ENCODE data around the gene PPM1H.
A peak's percentile ranks its signal among the peaks of the same experiment; 100 is the strongest.
"Not testable (repeated sequence)": the region's sequence is repeated elsewhere in the genome, so short reads cannot be mapped to it uniquely, and the experiment has no call there.

Gene PPM1H

DNA sequence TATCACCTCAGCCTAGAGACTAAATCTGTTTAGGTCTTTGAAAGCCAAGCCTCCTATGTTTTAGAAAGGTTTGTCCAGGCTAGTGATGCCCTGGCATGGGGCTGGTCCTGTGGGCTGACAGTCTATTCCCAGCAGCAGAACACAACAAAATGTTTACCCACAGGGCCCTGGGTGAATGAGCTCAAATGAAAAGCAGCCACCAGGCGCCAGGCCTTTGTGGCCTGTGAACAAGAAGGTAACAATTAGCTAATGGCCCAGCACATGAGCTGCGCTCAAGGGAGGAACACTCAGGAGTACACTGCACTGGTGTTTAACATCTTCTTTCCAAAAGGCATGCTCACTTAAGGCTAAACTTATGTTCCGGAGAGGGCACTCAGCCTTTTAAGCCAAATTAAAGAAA is 266.2 kb downstream of the PPM1H start:
- no peak for DNase-seq

GRCh38 chr12:62664951-62665350 is 270.0 kb downstream of the PPM1H start:
- not testable (repeated sequence) for DNase-seq

DNA sequence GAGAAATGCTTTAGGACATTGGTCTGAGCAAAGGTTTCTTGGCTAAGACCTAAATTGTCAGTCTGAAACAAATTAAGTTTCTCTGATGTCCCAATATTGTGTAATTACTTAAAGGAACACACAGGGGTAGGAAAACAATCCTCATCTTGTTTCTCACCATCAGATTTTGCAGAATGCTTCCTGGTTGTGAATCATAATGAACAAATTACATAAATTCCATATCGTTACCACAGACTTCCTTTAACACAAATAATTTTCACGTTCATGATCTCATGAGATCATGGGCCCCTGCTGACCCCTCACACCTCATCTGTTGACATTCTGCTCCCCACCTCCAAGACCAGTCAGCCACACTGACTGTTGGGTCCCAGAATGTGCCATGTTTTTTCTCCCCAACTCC is 274.2 kb downstream of the PPM1H start:
- DNase-seq, result no peak

- no peak for DNase-seq
Observed at GRCh38 chr12:62659453-62660295, 275.3 kb downstream of the PPM1H start.

GRCh38 chr12:62658910-62659309 is 276.0 kb downstream of the PPM1H start:
- no peak for DNase-seq

DNA sequence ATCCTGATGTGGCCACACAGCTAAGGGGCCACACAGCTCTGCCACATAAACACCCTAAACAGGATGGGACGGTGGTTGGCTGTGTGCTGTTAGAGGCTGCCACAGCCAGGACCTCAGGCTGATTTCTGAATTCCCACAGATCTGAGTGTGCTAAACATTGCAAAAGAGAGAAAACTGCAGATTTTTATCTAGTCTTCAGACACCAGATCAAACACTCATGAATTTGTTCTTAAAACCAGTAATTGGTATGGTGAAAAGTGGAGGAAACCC is 277.7 kb downstream of the PPM1H start:
- no peak for DNase-seq

DNA sequence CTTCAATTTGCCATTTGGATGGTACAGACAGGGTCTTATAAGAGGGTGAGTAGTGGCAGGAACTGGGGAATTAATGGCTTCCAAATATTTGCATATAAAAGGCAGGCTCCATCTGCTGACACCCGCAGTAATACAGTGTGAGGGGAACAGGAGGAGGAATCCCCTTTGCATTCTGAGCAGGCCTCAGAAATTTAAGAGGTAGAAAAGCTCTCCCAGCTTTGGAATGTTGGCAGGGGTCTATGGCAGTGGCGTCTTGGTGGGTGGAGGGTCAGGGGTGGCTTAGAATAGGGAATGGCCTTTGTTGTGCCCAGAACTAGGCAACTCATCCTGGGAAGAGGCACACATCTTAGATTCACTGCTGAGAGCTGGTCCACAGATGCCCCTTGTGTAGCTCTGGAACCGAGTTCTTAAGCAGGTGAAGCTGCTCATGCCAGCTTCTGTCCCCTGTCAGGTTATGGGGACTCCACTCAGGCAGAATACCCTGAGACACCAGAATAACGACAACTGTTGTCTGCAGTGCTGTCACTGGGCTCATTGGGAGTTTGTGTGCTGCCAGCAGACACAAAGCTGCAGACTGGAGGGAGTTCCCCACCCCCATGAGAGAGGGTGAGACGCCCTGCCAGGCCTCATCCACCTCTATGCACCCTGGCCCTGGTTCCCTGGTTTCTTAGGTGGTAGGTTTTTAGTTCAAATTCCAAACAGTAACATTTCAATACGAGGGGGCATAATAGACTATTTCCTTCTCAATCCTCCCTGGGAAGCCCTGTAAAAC is 278.2 kb downstream of the PPM1H start:
- DNase-seq, result no peak

DNA sequence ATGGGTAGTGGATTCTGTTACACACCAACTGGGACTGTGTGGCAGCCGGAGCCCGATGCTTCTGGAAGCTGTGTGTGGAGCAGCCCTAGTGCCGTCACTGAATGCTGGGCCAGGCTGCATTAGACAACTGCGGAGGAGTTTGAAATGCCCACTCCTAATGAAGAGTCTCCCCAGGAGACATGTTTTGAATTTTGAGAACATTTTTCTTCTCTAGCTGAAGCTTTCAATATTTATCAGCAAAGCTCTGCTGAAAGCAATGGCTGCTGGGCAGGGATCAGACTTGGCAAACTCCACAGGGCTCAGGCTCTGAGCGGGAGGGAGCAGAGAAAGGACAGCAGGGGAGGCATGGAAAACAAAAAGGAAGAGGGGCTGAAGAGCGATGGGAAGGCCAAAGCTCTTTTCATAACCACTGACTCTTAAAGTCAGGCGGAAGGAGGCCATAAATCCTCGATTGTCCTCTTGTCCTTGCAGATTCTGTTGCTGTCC is 279.2 kb downstream of the PPM1H start:
- no peak for DNase-seq

DNA sequence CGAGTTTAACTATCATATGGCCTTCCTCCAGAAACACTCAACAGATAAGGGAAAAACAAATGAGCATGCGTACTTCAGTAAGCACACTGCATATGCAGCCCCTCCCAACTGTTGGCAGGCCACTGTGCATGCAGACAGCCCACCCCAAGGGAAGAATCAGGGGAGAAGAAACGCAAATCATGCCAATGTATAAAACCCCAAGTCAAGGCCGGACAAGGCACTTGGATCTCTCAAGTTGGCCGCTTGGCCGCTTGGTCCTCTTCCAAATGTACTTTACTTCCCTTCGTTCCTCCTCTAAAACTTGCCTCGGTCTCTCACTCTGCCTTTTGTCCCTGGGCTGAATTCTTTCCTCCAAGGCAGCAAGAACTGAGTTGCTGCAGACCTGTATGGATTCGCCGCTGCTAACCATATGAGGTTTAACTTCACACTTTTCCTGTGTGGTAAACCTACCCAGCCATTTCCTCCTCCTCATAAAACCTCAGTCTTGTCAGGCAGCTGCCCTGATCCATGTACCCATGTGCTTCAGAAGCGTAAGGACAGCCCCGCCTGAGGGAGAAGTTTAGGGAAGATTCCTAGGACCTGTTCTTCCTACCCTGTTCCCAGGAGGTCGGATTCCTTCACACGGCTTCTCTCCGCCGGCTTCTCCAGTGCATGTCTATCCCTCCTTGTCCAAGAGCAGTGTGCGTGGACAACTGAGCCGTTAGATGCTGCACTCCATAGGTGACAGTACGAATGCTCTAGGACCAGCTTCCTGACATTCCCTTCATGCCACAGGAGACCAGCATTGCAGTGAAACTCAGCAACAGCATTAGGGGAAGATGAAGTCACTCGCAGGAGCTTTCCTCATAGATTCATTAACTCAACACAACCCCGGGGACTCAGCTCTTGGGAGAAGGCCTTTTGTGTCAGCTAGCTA is 280.4 kb downstream of the PPM1H start:
- no peak for DNase-seq

GRCh38 chr12:62653740-62654139 is 281.2 kb downstream of the PPM1H start:
- no peak for DNase-seq

- DNase-seq, result no peak
Observed at GRCh38 chr12:62653304-62653703, 281.6 kb downstream of the PPM1H start.

- no peak for DNase-seq
Observed at GRCh38 chr12:62651138-62651537, 283.8 kb downstream of the PPM1H start.

- no peak for DNase-seq
Observed at GRCh38 chr12:62649412-62650138, 285.4 kb downstream of the PPM1H start.

DNA sequence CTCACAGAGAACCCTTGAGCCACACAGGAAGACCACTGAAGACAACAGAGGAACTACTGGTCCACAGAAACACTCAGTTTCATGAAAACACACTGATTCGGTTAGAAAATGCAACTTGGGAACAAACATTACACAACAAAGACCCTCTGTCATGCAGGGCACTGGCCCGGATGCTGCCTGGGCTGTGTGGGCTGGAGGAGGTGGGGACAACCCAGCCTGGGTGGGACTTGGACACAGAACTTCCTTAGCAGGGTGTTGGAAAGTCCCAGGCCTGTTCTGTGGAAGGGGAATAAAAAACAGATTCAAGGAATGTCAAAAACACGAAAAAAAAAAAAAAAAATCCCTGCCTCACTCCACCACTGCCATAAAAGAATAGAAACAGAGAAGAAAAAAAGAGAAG is 287.4 kb downstream of the PPM1H start:
- DNase-seq, result no peak

- DNase-seq, result no peak
Observed at GRCh38 chr12:62646566-62646965, 288.4 kb downstream of the PPM1H start.

- DNase-seq, result no peak
Observed at GRCh38 chr12:62643486-62643885, 291.5 kb downstream of the PPM1H start.

DNA sequence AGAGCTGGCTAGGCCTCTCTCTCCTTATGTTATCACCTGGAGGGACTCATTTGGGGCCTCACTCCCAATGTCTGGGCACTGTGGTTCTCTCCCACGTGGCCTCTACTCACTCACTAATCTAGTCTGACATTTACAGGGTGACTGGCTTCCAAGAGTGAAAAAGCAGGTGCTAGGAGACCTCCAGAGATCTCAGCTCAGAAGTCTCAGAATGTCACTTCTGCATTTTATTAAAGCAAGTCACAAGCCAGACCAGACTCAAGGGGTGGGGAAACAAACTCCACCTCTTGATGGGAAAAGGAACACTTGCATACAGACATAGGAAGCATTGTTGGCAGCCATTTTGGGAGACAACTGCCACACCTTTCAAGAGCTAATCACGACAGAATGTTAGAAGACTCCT is 292.5 kb downstream of the PPM1H start:
- no peak for DNase-seq

- peak; percentile 25 for DNase-seq
Observed at GRCh38 chr12:62640910-62641448, 294.0 kb downstream of the PPM1H start.

- no peak for DNase-seq
Observed at GRCh38 chr12:62637679-62638078, 297.3 kb downstream of the PPM1H start.

DNA sequence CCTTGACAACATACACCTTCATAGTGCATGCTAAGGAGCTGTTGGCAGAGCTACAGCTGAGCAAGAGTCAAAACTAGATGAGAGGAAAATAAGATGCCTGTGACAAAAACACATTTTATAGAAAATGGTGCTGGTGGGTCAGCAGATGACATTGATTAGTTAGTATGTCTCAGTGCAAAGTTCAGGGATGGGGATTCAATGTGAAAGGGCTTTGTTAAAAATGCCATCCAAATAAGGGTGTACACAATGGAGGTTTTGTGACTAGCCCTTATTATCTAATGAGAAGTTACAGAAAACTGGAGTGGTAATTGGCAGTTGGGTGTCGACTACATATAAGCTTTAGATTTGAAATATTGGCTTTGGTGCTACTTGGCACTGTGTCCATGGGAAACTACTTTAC is 299.3 kb downstream of the PPM1H start:
- no peak for DNase-seq

DNA sequence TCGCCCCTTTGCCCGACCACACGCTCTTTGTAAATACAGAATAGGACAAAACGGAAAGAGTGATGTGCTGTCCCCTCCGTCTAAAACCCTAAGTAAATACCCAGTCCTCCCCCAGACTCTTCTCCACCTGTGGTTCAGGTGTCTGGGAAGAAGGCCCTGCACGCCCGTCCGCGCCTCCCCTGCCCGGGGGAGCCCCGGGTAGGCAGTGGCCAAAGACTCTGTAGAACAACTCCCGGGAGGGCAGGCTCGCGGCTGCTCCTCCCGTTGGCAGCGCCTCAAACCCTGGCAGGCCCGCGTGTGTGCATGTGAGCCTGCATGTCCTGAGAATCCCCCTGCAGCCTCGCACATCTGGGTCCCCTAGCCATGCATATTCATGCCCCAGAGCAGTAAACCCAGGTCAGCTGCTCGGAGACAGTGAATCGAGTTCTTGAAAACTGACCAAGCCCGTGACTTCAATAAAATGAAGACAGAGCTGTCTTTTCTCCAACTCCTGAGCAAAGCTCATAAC is 302.5 kb downstream of the PPM1H start:
- peak; percentile 2 for DNase-seq
